Stimulated activated CD4-positive, alpha-beta T cell treated with anti-CD3 and anti-CD28 coated beads, Interleukin-1b, Interleukin-23, amount 100 ng/mL, for 1 hour (primary cell): ENCODE measurements around the gene SHCBP1L.

Experiments used
- DNase-seq, 2 donors: peaks; one replicate each; pipeline ENCODE4 v3.0.0-alpha.2; 2020; ENCODE audit warnings: low read depth in 2 of 2

The SHCBP1L gene

GRCh38 chr1:182890927-182891610 lies 61.9 kb downstream of the SHCBP1L start:
- DNase-seq: no peak

GRCh38 chr1:182889997-182890396 lies 63.0 kb downstream of the SHCBP1L start:
- no peak for DNase-seq

- DNase-seq: no peak
Observed at GRCh38 chr1:182888736-182889531, 64.0 kb downstream of the SHCBP1L start.

- DNase-seq: no peak
Observed at GRCh38 chr1:182886985-182887384, 66.0 kb downstream of the SHCBP1L start.

GRCh38 chr1:182885591-182885990 lies 67.4 kb downstream of the SHCBP1L start:
- DNase-seq: no peak

- no peak for DNase-seq
Observed at GRCh38 chr1:182884872-182885271, 68.1 kb downstream of the SHCBP1L start.

GRCh38 chr1:182877842-182878241 lies 75.1 kb downstream of the SHCBP1L start:
- DNase-seq: no peak

- no peak for DNase-seq
Observed at GRCh38 chr1:182877331-182877730, 75.6 kb downstream of the SHCBP1L start.

GRCh38 chr1:182875889-182876288 lies 77.1 kb downstream of the SHCBP1L start:
- no peak for DNase-seq

- DNase-seq: no peak
Observed at GRCh38 chr1:182872881-182873280, 80.1 kb downstream of the SHCBP1L start.

GRCh38 chr1:182869241-182869666 lies 83.7 kb downstream of the SHCBP1L start:
- DNase-seq: no peak

- DNase-seq: no peak
Observed at GRCh38 chr1:182867861-182868260, 85.1 kb downstream of the SHCBP1L start.

GRCh38 chr1:182863940-182864339 lies 89.0 kb downstream of the SHCBP1L start:
- DNase-seq: no peak

- DNase-seq: no peak
Observed at GRCh38 chr1:182862827-182863226, 90.1 kb downstream of the SHCBP1L start.

GRCh38 chr1:182861994-182862393 lies 91.0 kb downstream of the SHCBP1L start:
- no peak for DNase-seq

- DNase-seq: no peak
Observed at GRCh38 chr1:182860658-182861057, 92.3 kb downstream of the SHCBP1L start.

- no peak for DNase-seq
Observed at GRCh38 chr1:182857212-182857611, 95.8 kb downstream of the SHCBP1L start.

GRCh38 chr1:182855911-182856310 lies 97.1 kb downstream of the SHCBP1L start:
- no peak for DNase-seq

GRCh38 chr1:182851825-182852224 lies 101.1 kb downstream of the SHCBP1L start:
- no peak for DNase-seq

- DNase-seq: no peak
Observed at GRCh38 chr1:182850319-182850718, 102.6 kb downstream of the SHCBP1L start.
